ENCODE data around the gene BRD7. TPM values are rescaled to one million over a fixed set of nuclear protein-coding genes. Genes with fewer than 3 reads are reported as not detected.

BRD7 gene
- total and polyA plus RNA-seq, 2 donors (not counting 3 experiments of a cell fraction or from before 2014, with no cell fraction given) = 17.1 to 69.1 TPM

GRCh38 chr16:50282010-50282538, 86.7 kb downstream of the BRD7 start:
- Histone ChIP-seq H3K36me3 (ENCODE audit: control insufficient read depth in 2 of 2, extremely low read depth in 1 of 2, insufficient read depth in 2 of 2, low read length in 2 of 2) (no peaks in the 10 kb centered on the region), H3K9ac (replicated peaks; ENCODE audit: extremely low read depth, insufficient read depth, low read length) (no peak overlapping the region), H3K79me2 (ENCODE audit: control insufficient read depth, insufficient read depth, low read length) (no peaks in the 10 kb centered on the region), H3K27me3 (ENCODE audit: control insufficient read depth in 2 of 2, insufficient read depth in 2 of 2, low read length in 2 of 2) (no peaks in the 10 kb centered on the region), H3K4me2 (ENCODE audit: insufficient read depth, low read length) (no peak overlapping the region), H3K4me1 (ENCODE audit: control insufficient read depth, extremely low read depth, insufficient read depth, low read length) (no peaks in the 10 kb centered on the region), H4K20me1 (replicated peaks; ENCODE audit: control insufficient read depth, extremely low read depth, insufficient read depth, low read length) (no peaks in the 10 kb centered on the region), H3K9me3 (replicated peaks; ENCODE audit: control insufficient read depth, insufficient read depth, low read length) (no peaks in the 10 kb centered on the region), H3K9me1 (replicated peaks; ENCODE audit: control insufficient read depth, extremely low read depth, insufficient read depth, low read length) (no peaks in the 10 kb centered on the region), H3K27ac (ENCODE audit: insufficient read depth, low read depth, low read length) (no peak overlapping the region), H3K4me3 (replicated peaks in 1 of 3; ENCODE audit: insufficient read depth in 1 of 3, low read depth in 1 of 3, low read length in 3 of 3) (no peak overlapping the region), H2AFZ (ENCODE audit: low read depth, low read length) (no peak overlapping the region)
- no TSS peak for BruUV-seq (replicated peaks)
- TF ChIP-seq GATA2 (IDR thresholded peaks at IDR 0.05; ENCODE audit: insufficient read depth, insufficient read length, low read depth, low read length) (no peak), JUN (IDR thresholded peaks at IDR 0.05; ENCODE audit: borderline replicate concordance, insufficient read depth, insufficient read length, low read depth) (no peak), MYC (IDR thresholded peaks at IDR 0.05; ENCODE audit: low read depth, low read length) (no peak), FOS (IDR thresholded peaks at IDR 0.05; ENCODE audit: borderline replicate concordance, insufficient read depth, low read length) (no peak), POLR2AphosphoS5 (IDR thresholded peaks at IDR 0.05; ENCODE audit: insufficient read depth, low read depth, low read length) (no peak), POLR2A (IDR thresholded peaks at IDR 0.05; ENCODE audit: low read depth, low read length) (no peak), EZH2 (IDR thresholded peaks at IDR 0.05; ENCODE audit: borderline replicate concordance, low read depth, low read length, severe bottlenecking) (no peak)
- TF ChIP-seq, protein P1, sequence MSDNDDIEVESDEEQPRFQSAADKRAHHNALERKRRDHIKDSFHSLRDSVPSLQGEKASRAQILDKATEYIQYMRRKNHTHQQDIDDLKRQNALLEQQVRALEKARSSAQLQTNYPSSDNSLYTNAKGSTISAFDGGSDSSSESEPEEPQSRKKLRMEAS (IDR thresholded peaks at IDR 0.05; ENCODE audit: insufficient read depth, insufficient read length) = no peak
- TF ChIP-seq, protein P2, sequence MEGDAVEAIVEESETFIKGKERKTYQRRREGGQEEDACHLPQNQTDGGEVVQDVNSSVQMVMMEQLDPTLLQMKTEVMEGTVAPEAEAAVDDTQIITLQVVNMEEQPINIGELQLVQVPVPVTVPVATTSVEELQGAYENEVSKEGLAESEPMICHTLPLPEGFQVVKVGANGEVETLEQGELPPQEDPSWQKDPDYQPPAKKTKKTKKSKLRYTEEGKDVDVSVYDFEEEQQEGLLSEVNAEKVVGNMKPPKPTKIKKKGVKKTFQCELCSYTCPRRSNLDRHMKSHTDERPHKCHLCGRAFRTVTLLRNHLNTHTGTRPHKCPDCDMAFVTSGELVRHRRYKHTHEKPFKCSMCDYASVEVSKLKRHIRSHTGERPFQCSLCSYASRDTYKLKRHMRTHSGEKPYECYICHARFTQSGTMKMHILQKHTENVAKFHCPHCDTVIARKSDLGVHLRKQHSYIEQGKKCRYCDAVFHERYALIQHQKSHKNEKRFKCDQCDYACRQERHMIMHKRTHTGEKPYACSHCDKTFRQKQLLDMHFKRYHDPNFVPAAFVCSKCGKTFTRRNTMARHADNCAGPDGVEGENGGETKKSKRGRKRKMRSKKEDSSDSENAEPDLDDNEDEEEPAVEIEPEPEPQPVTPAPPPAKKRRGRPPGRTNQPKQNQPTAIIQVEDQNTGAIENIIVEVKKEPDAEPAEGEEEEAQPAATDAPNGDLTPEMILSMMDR (IDR thresholded peaks at IDR 0.05; ENCODE audit: extremely low read depth in 1 of 2, insufficient read depth in 1 of 2, low read depth in 1 of 2, low read length in 2 of 2) = no peak
- ChIA-PET CTCF (interaction anchor here (0.5 kb wide), 1 partner anchor 73 kb away, joined by 3 read pairs; no protein-coding TSS in a partner anchor), POLR2A (no interaction called here)
- intact Hi-C loops (cut with micrococcal nuclease) = no loop called here
- dilution Hi-C loops (cut with MboI; ENCODE audit: extremely low pct_ligation_motif_present, low sequenced_read_pairs) = no loop called here
- FAIRE-seq (no peak), DNase-seq (ENCODE audit: low read depth, low spot score) (no peak)
